Measurements from ENCODE around the gene RBM20. TPM values are rescaled to one million over a fixed set of nuclear protein-coding genes. Genes with fewer than 3 reads are reported as not detected.

RBM20 gene
- total RNA-seq, 1 donor from 2014 or later, result 101 TPM

GRCh38 chr10:110744782-110745181 lies 100.6 kb downstream of the RBM20 start:
- Histone ChIP-seq H3K36me3 (no peaks in the 10 kb centered on the region), H3K27me3 (ENCODE audit: low read depth) (no peaks in the 10 kb centered on the region), H3K27ac (replicated peaks) (peak overlapping the region; percentile 87), H3K9me3 (replicated peaks) (peaks cover 10% of the 10 kb centered on the region), H3K4me3 (no peak overlapping the region), H3K4me1 (peaks cover 96% of the 10 kb centered on the region)
- no peak for DNase-seq
- intact Hi-C loops (cut with micrococcal nuclease), result loop anchor here (5.0 kb wide), 1 partner anchor 148 kb away; no protein-coding TSS in a partner anchor
- no peak for TF ChIP-seq CTCF (IDR thresholded peaks at IDR 0.05; ENCODE audit: borderline replicate concordance)

DNA sequence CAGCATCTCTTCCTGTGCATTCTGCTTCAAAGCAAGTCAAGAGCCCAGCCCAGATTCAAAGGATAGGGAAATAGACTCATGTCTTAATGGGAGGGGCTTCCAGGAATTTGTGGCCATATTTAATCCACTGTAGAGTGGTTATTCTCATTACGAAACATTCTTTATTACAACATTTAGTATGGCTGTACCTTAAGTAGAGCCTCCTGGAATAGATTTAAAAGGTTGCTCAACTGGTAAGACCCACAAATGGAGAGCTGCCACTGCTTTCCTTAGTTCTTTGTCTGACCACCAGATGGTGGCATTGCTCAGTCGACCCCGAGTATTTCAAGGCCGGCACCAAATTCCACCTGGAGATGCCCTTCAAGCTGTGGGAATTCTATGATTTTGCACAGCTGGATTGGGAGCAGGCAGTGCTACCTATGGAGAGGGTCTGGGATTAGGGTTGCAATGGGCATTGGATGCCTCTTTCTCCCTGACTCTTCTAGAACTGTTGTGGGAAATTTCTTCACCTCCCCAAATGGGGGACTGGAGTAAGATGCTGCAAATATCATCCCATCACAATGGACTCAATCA lies 102.2 kb downstream of the RBM20 start:
- no peak overlapping the region for H3K4me3 ChIP-seq
- H3K27me3 ChIP-seq (ENCODE audit: low read depth), result no peaks in the 10 kb centered on the region
- peak; percentile 83 for TF ChIP-seq CTCF (IDR thresholded peaks at IDR 0.05; ENCODE audit: borderline replicate concordance)
- H3K36me3 ChIP-seq, result no peaks in the 10 kb centered on the region
- DNase-seq, result no peak
- H3K9me3 ChIP-seq (replicated peaks), result peaks cover 10% of the 10 kb centered on the region
- peak overlapping the region; percentile 87 for H3K27ac ChIP-seq (replicated peaks)
- intact Hi-C loops (cut with micrococcal nuclease), result loop anchor here (5.0 kb wide), 1 partner anchor 146 kb away; no protein-coding TSS in a partner anchor
- H3K4me1 ChIP-seq, result peaks cover 92% of the 10 kb centered on the region

GRCh38 chr10:110746969-110747608 lies 103.0 kb downstream of the RBM20 start:
- H3K4me1 ChIP-seq, result peaks cover 85% of the 10 kb centered on the region
- no peak overlapping the region for H3K4me3 ChIP-seq
- no peaks in the 10 kb centered on the region for H3K27me3 ChIP-seq (ENCODE audit: low read depth)
- intact Hi-C loops (cut with micrococcal nuclease), result loop anchor here (5.0 kb wide), 1 partner anchor 145 kb away; no protein-coding TSS in a partner anchor
- peak overlapping the region; percentile 87 for H3K27ac ChIP-seq (replicated peaks)
- H3K36me3 ChIP-seq, result no peaks in the 10 kb centered on the region
- peaks cover 10% of the 10 kb centered on the region for H3K9me3 ChIP-seq (replicated peaks)
- no peak for TF ChIP-seq CTCF (IDR thresholded peaks at IDR 0.05; ENCODE audit: borderline replicate concordance)
- DNase-seq, result no peak

GRCh38 chr10:110747609-110748464 lies 103.7 kb downstream of the RBM20 start:
- Histone ChIP-seq H3K36me3 (no peaks in the 10 kb centered on the region), H3K4me3 (no peak overlapping the region), H3K4me1 (peaks cover 77% of the 10 kb centered on the region), H3K9me3 (replicated peaks) (peaks cover 10% of the 10 kb centered on the region), H3K27me3 (ENCODE audit: low read depth) (no peaks in the 10 kb centered on the region), H3K27ac (replicated peaks) (peak overlapping the region; percentile 87)
- intact Hi-C loops (cut with micrococcal nuclease), result loop anchor here (5.0 kb wide), 1 partner anchor 144 kb away; no protein-coding TSS in a partner anchor
- TF ChIP-seq CTCF (IDR thresholded peaks at IDR 0.05; ENCODE audit: borderline replicate concordance), result no peak
- no peak for DNase-seq

DNA sequence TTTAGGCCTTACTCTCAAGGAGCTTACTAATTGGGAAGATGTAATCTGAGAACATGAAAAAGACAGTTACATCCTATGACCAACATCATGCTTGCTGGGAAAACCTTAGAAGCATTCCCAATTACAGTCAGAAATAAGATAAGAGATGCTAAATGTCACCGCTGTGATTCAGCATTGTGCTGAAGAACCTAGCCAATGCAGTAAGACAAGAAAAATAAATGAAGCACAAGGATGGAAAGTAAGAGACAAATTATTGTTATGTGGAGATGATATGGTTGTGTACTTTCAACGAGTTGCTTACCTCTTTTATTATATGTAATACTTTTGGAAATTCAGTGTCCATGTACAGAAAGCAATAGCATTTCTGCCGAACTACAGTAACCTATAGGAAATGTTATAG lies 104.8 kb downstream of the RBM20 start:
- H3K27me3 ChIP-seq (ENCODE audit: low read depth), result no peaks in the 10 kb centered on the region
- no peaks in the 10 kb centered on the region for H3K36me3 ChIP-seq
- intact Hi-C loops (cut with micrococcal nuclease), result loop anchor here (5.0 kb wide), 1 partner anchor 143 kb away; no protein-coding TSS in a partner anchor
- no peak for DNase-seq
- peaks cover 71% of the 10 kb centered on the region for H3K4me1 ChIP-seq
- H3K4me3 ChIP-seq, result no peak overlapping the region
- TF ChIP-seq CTCF (IDR thresholded peaks at IDR 0.05; ENCODE audit: borderline replicate concordance), result no peak
- peaks cover 10% of the 10 kb centered on the region for H3K9me3 ChIP-seq (replicated peaks)
- H3K27ac ChIP-seq (replicated peaks), result peak overlapping the region; percentile 87

Measured in left ventricle myocardium inferior (tissue), 1 donor.